A673 (cell line): Measurements from ENCODE around the gene TSEN15. TPM values are rescaled to one million over a fixed set of nuclear protein-coding genes. Genes with fewer than 3 reads are reported as not detected.

Experiments used
- BruUV-seq: library from RNA; stranded (reverse); fragments of 400-500 nt; replicated peaks from 2 replicates; lab custom pipeline; 2021; lab: Mats Ljungman, UMichigan
- CTCF ChIA-PET: fragments of 300-600 bp; sonication (Branson Sonifier 250); formaldehyde crosslinking; loops from one replicate; lab custom pipeline; 2022; ENCODE audit warnings: antibody characterized with exemption; lab: Charles Lee
- POLR2A ChIA-PET: fragments of 300-600 bp; sonication (Branson Sonifier 250); formaldehyde crosslinking; loops from one replicate; lab custom pipeline; 2022; ENCODE audit warnings: antibody characterized with exemption; ENCODE audit not compliant: low non-redundant PET; lab: Charles Lee
- DNase-seq: peaks from one replicate; pipeline ENCODE4 v3.0.0-alpha.2; 2015; ENCODE audit warnings: low spot score
- H3K27ac ChIP-seq: fragments of 200-600 bp; sonication (generic); 2 replicates; pipeline ENCODE4 v1.5.1; 2016; ENCODE audit warnings: mixed run types, low read depth, mild to moderate bottlenecking, mixed read lengths, antibody characterized with exemption, low read length; ENCODE audit not compliant: poor library complexity, severe bottlenecking
- H3K27me3 ChIP-seq: fragments of 200-600 bp; sonication (generic); replicated peaks from 2 replicates; pipeline ENCODE4 v1.6.1; 2017; ENCODE audit warnings: mixed run types, low read depth, mild to moderate bottlenecking, mixed read lengths, antibody characterized with exemption, low read length; ENCODE audit not compliant: insufficient read depth, poor library complexity
- H3K36me3 ChIP-seq: fragments of 200-600 bp; sonication (generic); 2 replicates; pipeline ENCODE4 v1.6.1; 2016; ENCODE audit warnings: mixed run types, mild to moderate bottlenecking, mixed read lengths, antibody characterized with exemption, low read length; ENCODE audit not compliant: insufficient read depth, poor library complexity, severe bottlenecking
- H3K4me1 ChIP-seq: fragments of 200-600 bp; sonication (generic); 2 replicates; pipeline ENCODE4 v1.6.1; 2017; ENCODE audit warnings: mixed run types, mild to moderate bottlenecking, mixed read lengths, antibody characterized with exemption, low read length; ENCODE audit not compliant: insufficient read depth, poor library complexity, severe bottlenecking
- H3K4me3 ChIP-seq: fragments of 200-600 bp; sonication (generic); 2 replicates; pipeline ENCODE4 v1.5.1; 2016; ENCODE audit warnings: low read depth, mixed run types, mild to moderate bottlenecking, mixed read lengths, low read length; ENCODE audit not compliant: poor library complexity, severe bottlenecking
- H3K9me3 ChIP-seq: fragments of 200-600 bp; sonication (generic); 2 replicates; pipeline ENCODE4 v1.6.1; 2016; ENCODE audit warnings: mixed run types, low read depth, mild to moderate bottlenecking, mixed read lengths, antibody characterized with exemption, low read length; ENCODE audit not compliant: poor library complexity, severe bottlenecking
- EZH2 ChIP-seq: fragments of 200-600 bp; sonication (generic); IDR thresholded peaks from 2 replicates; pipeline ENCODE4 v1.6.1; 2017; ENCODE audit warnings: borderline replicate concordance, low read depth, mild to moderate bottlenecking, mixed read lengths, antibody characterized with exemption, low read length; ENCODE audit not compliant: poor library complexity, severe bottlenecking
- intact Hi-C: fragments of 100-400 bp; cut with micrococcal nuclease; formaldehyde crosslinking; loops from one replicate; pipeline ENCODE4 v1.10.0; 2022; ENCODE audit not compliant: unreplicated experiment
- total RNA-seq: library from RNA; stranded (reverse); gene quantifications from 2 replicates; pipeline ENCODE4 v1.2.3, GENCODE V29; 2021
- TF ChIP-seq, protein P1 (sequence below): fragments of 300-800, 200-600 bp; sonication (generic); conservative IDR thresholded peaks from 2 replicates; pipeline ENCODE4 v1.5.1; 2017; ENCODE audit warnings: low read depth, mild to moderate bottlenecking, antibody characterized with exemption, low read length, moderate library complexity, mixed read lengths

Gene TSEN15
- total RNA-seq, 1 experiment from 2014 or later = 57.0 TPM

DNA sequence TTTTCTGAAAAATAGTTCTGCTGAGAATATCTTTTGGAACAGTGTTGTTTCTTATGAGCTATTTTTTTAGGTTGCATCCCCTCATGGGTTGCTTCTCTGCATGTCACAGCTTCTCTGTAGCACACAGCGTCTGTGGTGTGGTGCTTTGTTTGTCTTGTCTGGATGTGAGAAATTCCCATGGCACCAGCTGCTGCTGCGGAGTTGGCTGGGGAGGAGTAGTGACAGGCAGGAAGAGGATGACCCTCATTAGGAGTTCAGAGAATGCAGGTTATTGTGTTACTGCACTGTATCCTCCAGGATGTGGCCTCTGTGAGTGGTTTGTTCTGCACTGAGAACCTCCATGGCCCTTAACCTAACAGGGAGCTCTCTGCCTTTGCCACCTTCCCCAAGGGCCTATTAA lies 64.8 kb downstream of the TSEN15 start:
- Histone ChIP-seq H3K27ac (no peak overlapping the region), H3K4me1 (no peaks in the 10 kb centered on the region), H3K9me3 (no peaks in the 10 kb centered on the region), H3K4me3 (no peak overlapping the region), H3K36me3 (no peaks in the 10 kb centered on the region), H3K27me3 (no peaks in the 10 kb centered on the region)
- no peak for DNase-seq
- POLR2A ChIA-PET = no interaction called here
- intact Hi-C loops = no loop called here
- no TSS peak for BruUV-seq
- no peak for TF ChIP-seq EZH2
- TF ChIP-seq, protein P1, sequence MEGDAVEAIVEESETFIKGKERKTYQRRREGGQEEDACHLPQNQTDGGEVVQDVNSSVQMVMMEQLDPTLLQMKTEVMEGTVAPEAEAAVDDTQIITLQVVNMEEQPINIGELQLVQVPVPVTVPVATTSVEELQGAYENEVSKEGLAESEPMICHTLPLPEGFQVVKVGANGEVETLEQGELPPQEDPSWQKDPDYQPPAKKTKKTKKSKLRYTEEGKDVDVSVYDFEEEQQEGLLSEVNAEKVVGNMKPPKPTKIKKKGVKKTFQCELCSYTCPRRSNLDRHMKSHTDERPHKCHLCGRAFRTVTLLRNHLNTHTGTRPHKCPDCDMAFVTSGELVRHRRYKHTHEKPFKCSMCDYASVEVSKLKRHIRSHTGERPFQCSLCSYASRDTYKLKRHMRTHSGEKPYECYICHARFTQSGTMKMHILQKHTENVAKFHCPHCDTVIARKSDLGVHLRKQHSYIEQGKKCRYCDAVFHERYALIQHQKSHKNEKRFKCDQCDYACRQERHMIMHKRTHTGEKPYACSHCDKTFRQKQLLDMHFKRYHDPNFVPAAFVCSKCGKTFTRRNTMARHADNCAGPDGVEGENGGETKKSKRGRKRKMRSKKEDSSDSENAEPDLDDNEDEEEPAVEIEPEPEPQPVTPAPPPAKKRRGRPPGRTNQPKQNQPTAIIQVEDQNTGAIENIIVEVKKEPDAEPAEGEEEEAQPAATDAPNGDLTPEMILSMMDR = no peak
- CTCF ChIA-PET = no interaction called here

DNA sequence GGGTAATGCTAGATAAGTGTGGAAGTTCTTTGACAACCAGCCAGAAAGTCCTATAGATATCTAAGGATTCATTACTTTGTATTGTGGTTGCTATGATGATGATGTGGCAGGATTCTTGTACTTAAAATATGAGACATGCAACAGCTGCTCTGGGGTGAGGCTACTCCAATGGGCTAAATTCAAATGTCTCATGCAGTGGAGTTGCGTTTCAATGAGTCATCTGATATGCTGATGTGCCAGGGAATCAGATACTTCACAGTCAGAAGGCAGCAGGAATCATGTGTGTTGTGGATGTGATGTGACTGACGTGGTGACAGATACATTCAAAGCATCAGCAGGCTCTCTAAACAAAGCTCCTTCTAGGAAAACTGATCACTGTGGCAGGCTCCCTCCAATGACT lies 66.5 kb downstream of the TSEN15 start:
- peak; percentile 74 for DNase-seq
- TF ChIP-seq, protein P1 = no peak
- no peak for TF ChIP-seq EZH2
- Histone ChIP-seq H3K4me1 (no peaks in the 10 kb centered on the region), H3K9me3 (no peaks in the 10 kb centered on the region), H3K27ac (no peak overlapping the region), H3K36me3 (no peaks in the 10 kb centered on the region), H3K27me3 (no peaks in the 10 kb centered on the region), H3K4me3 (no peak overlapping the region)
- intact Hi-C loops = no loop called here
- CTCF ChIA-PET = no interaction called here
- no TSS peak for BruUV-seq
- POLR2A ChIA-PET = no interaction called here

Other genes with a start within 250 kb of the TSEN15 start
- gene RGL1, start 246.6 kb upstream of the TSEN15 start, total RNA-seq = 67.2 and 74.0 TPM in 2 replicates
- 15.4 and 17.2 TPM in 2 replicates for gene COLGALT2, start 14.0 kb upstream of the TSEN15 start, total RNA-seq